PC-9 (cell line): ENCODE data around the gene DNAJB1. TPM values are rescaled to one million over a fixed set of nuclear protein-coding genes. Genes with fewer than 3 reads are reported as not detected.

Experiments
- BruUV-seq: library from RNA; stranded (reverse); fragments of 400-500 nt; replicated peaks from 2 replicates; lab custom pipeline; 2021; lab: Mats Ljungman, UMichigan
- CTCF ChIA-PET: fragments of 300-600 bp; sonication (Branson Sonifier 250); formaldehyde crosslinking; loops from one replicate; lab custom pipeline; 2022; ENCODE audit warnings: antibody characterized with exemption; lab: Charles Lee
- POLR2A ChIA-PET: fragments of 300-600 bp; sonication (Branson Sonifier 250); formaldehyde crosslinking; loops from one replicate; lab custom pipeline; 2022; ENCODE audit warnings: antibody characterized with exemption; ENCODE audit not compliant: unreplicated experiment; lab: Charles Lee
- DNase-seq, 2 experiments: peaks; one replicate each; pipeline versions ENCODE4 v3.0.0 to v3.0.0-alpha.2; 2015 to 2022; ENCODE audit warnings: mixed read lengths in 1 of 2
- H2AFZ ChIP-seq: fragments of 200-600 bp; sonication (generic); 2 replicates; pipeline ENCODE4 v1.8.1; 2017; ENCODE audit warnings: antibody characterized with exemption
- H3F3A ChIP-seq: fragments of 200-600 bp; sonication (generic); 2 replicates; pipeline ENCODE4 v1.8.1; 2017; ENCODE audit warnings: antibody characterized with exemption, mild to moderate bottlenecking, low read depth; ENCODE audit not compliant: insufficient read depth
- H3K27ac ChIP-seq: fragments of 200-600 bp; sonication (generic); 2 replicates; pipeline ENCODE4 v1.6.1; 2016; ENCODE audit warnings: mixed run types
- H3K27me3 ChIP-seq: fragments of 200-600 bp; sonication (generic); 2 replicates; pipeline ENCODE4 v1.6.1; 2016; ENCODE audit warnings: low read depth, mixed run types; ENCODE audit not compliant: insufficient read depth
- H3K36me3 ChIP-seq: fragments of 200-600 bp; sonication (generic); 2 replicates; pipeline ENCODE4 v1.6.1; 2016; ENCODE audit warnings: low read depth, mixed run types
- H3K4me1 ChIP-seq: fragments of 200-600 bp; sonication (generic); replicated peaks from 2 replicates; pipeline ENCODE4 v1.6.1; 2016; ENCODE audit warnings: mixed run types; ENCODE audit not compliant: insufficient read depth
- H3K4me2 ChIP-seq: fragments of 200-600 bp; sonication (generic); 2 replicates; pipeline ENCODE4 v1.6.1; 2017; ENCODE audit warnings: mixed run types
- H3K4me3 ChIP-seq: fragments of 200-600 bp; sonication (generic); 2 replicates; pipeline ENCODE4 v1.6.1; 2016; ENCODE audit warnings: mixed run types
- H3K79me2 ChIP-seq: fragments of 200-600 bp; sonication (generic); 2 replicates; pipeline ENCODE4 v1.6.1; 2017; ENCODE audit warnings: low read depth, mixed run types
- H3K9me2 ChIP-seq: fragments of 200-600 bp; sonication (generic); 2 replicates; pipeline ENCODE4 v1.8.1; 2017; ENCODE audit warnings: mild to moderate bottlenecking; ENCODE audit not compliant: insufficient read depth
- H3K9me3 ChIP-seq: fragments of 200-600 bp; sonication (generic); 2 replicates; pipeline ENCODE4 v1.8.1; 2016; ENCODE audit warnings: low read depth; ENCODE audit not compliant: insufficient read depth
- H4K20me1 ChIP-seq: fragments of 200-600 bp; sonication (generic); 2 replicates; pipeline ENCODE4 v1.8.1; 2017; ENCODE audit not compliant: insufficient read depth
- CTCF ChIP-seq: fragments of 200-600 bp; sonication (generic); conservative IDR thresholded peaks from 2 replicates; pipeline ENCODE4 v1.6.1; 2017; ENCODE audit warnings: mixed run types, antibody characterized with exemption, mild to moderate bottlenecking, moderate library complexity
- EZH2 ChIP-seq: fragments of 200-600 bp; sonication (generic); IDR thresholded peaks from 2 replicates; pipeline ENCODE4 v1.8.0; 2017; ENCODE audit warnings: antibody characterized with exemption, low read depth
- intact Hi-C: fragments of 100-400 bp; cut with micrococcal nuclease; formaldehyde crosslinking; loops from one replicate; pipeline ENCODE4 v1.10.0; 2022; ENCODE audit not compliant: unreplicated experiment
- total RNA-seq: library from RNA; stranded (reverse); gene quantifications from 2 replicates; pipeline ENCODE4 v1.2.3, GENCODE V29; 2021

DNAJB1 gene
- total RNA-seq, 1 experiment from 2014 or later = 159 TPM

- H3K36me3 ChIP-seq = peaks cover 37% of the 10 kb centered on the region
- BruUV-seq = TSS peak; percentile 54
These were observed 40.1 kb downstream of the DNAJB1 start for GRCh38 chr19:14478113-14478545.

GRCh38 chr19:14477418-14478112 lies 40.6 kb downstream of the DNAJB1 start:
- Histone ChIP-seq H3K4me1 (peaks cover 30% of the 10 kb centered on the region), H3K4me2 (peak overlapping the region; percentile 43), H3K36me3 (peaks cover 37% of the 10 kb centered on the region), H3K9me3 (no peaks in the 10 kb centered on the region), H3F3A (peaks cover 81% of the 10 kb centered on the region), H4K20me1 (peaks cover 48% of the 10 kb centered on the region), H3K79me2 (peaks cover 10% of the 10 kb centered on the region), H3K27ac (peak overlapping the region; percentile 53), H3K4me3 (no peak overlapping the region), H3K27me3 (no peaks in the 10 kb centered on the region), H3K9me2 (no peaks in the 10 kb centered on the region), H2AFZ (no peak overlapping the region)
- BruUV-seq = no TSS peak
- no peak for TF ChIP-seq EZH2
- no peak for TF ChIP-seq CTCF
- DNase-seq = no peak
- ChIA-PET CTCF (interaction anchor here (0.5 kb wide), 1 partner anchor 566 kb away, joined by 16 read pairs; no protein-coding TSS in a partner anchor), POLR2A (no interaction called here)
- intact Hi-C loops = loop anchor here (5.0 kb wide), 2 partner anchors 40 to 340 kb away; partner anchors contain the start of genes ASF1B and DNAJB1

More at GRCh38 chr19:14478113-14478545, 40.1 kb downstream of the DNAJB1 start:
- CTCF ChIA-PET = interaction anchor here (0.5 kb wide), 1 partner anchor 566 kb away, joined by 16 read pairs; no protein-coding TSS in a partner anchor
- no peak for DNase-seq
- Histone ChIP-seq H3K4me2 (no peak overlapping the region), H3K9me3 (no peaks in the 10 kb centered on the region), H3K4me3 (no peak overlapping the region), H3K27me3 (no peaks in the 10 kb centered on the region), H3K79me2 (peaks cover 14% of the 10 kb centered on the region), H2AFZ (no peak overlapping the region), H4K20me1 (peaks cover 53% of the 10 kb centered on the region), H3K9me2 (no peaks in the 10 kb centered on the region), H3F3A (peaks cover 86% of the 10 kb centered on the region), H3K4me1 (peaks cover 30% of the 10 kb centered on the region), H3K27ac (0 out of 2 replicates have a peak overlapping the region, but pooled peaks have one; percentile 53)
- TF ChIP-seq CTCF = no peak
- TF ChIP-seq EZH2 = no peak
- POLR2A ChIA-PET = no interaction called here
- intact Hi-C loops = loop anchor here (5.0 kb wide), 2 partner anchors 39 to 341 kb away; partner anchors contain the start of genes ASF1B and DNAJB1

- peak; percentile 84 to 92 for DNase-seq
- no peaks in the 10 kb centered on the region for H3K9me2 ChIP-seq
- ChIA-PET CTCF (no interaction called here), POLR2A (no interaction called here)
- no peaks in the 10 kb centered on the region for H3K27me3 ChIP-seq
- peaks cover 2% of the 10 kb centered on the region for H3K79me2 ChIP-seq
- H3K36me3 ChIP-seq = peaks cover 30% of the 10 kb centered on the region
- H3K4me2 ChIP-seq = peak overlapping the region; percentile 43
- H3K4me3 ChIP-seq = no peak overlapping the region
- peaks cover 74% of the 10 kb centered on the region for H3F3A ChIP-seq
- H4K20me1 ChIP-seq = peaks cover 41% of the 10 kb centered on the region
- no peaks in the 10 kb centered on the region for H3K9me3 ChIP-seq
- no TSS peak for BruUV-seq
- intact Hi-C loops = loop anchor here (5.0 kb wide), 2 partner anchors 40 to 340 kb away; partner anchors contain the start of genes ASF1B and DNAJB1
- no peak for TF ChIP-seq CTCF
- no peak for TF ChIP-seq EZH2
- peaks cover 30% of the 10 kb centered on the region for H3K4me1 ChIP-seq
- no peak overlapping the region for H2AFZ ChIP-seq
- peak overlapping the region; percentile 53 for H3K27ac ChIP-seq
These were observed 41.4 kb downstream of the DNAJB1 start for GRCh38 chr19:14476673-14477401.
